HG02763 (cell line): ENCODE measurements around the gene UGT2A1.
"Not testable (repeated sequence)": the region's sequence is repeated elsewhere in the genome, so short reads cannot be mapped to it uniquely, and the experiment has no call there.

Experiments used
- ATAC-seq: cut with Tn5 transposase; IDR thresholded peaks from one replicate; pipeline ENCODE4 v1.9.1; 2021; ENCODE audit warnings: mild to moderate bottlenecking, moderate library complexity; ENCODE audit not compliant: unreplicated experiment

UGT2A1 gene

GRCh38 chr4:69653147-69653546 is at the start of gene UGT2A1:
Gene UGT2A1 (minus strand): TSS chr4:69653247. CDS start chr4:69647644, 5,603 bp downstream.
- ATAC-seq = no peak

- ATAC-seq = no peak
Observed at GRCh38 chr4:69702201-69702600, 49.2 kb upstream of the UGT2A1 start.

GRCh38 chr4:69701696-69702095 is 48.6 kb upstream of the UGT2A1 start:
- ATAC-seq = no peak

- no peak for ATAC-seq
Observed at GRCh38 chr4:69697536-69698242, 44.6 kb upstream of the UGT2A1 start.

GRCh38 chr4:69689599-69689998 is 36.6 kb upstream of the UGT2A1 start:
- ATAC-seq = no peak

GRCh38 chr4:69684804-69685203 is 31.8 kb upstream of the UGT2A1 start:
- ATAC-seq = no peak

GRCh38 chr4:69668680-69669079 is 15.6 kb upstream of the UGT2A1 start:
- ATAC-seq = peak; percentile 50

GRCh38 chr4:69664009-69664408 is 11.0 kb upstream of the UGT2A1 start:
- not testable (repeated sequence) for ATAC-seq

- not testable (repeated sequence) for ATAC-seq
Observed at GRCh38 chr4:69661130-69661803, 8.2 kb upstream of the UGT2A1 start.

GRCh38 chr4:69658133-69658532 is 5.1 kb upstream of the UGT2A1 start:
- no peak for ATAC-seq

GRCh38 chr4:69656653-69657158 is 3.7 kb upstream of the UGT2A1 start:
- ATAC-seq = no peak

- no peak for ATAC-seq
Observed at GRCh38 chr4:69650872-69651271, 2.2 kb downstream of the UGT2A1 start.

- ATAC-seq = no peak
Observed at GRCh38 chr4:69649629-69650028, 3.4 kb downstream of the UGT2A1 start.

GRCh38 chr4:69649207-69649606 is 3.8 kb downstream of the UGT2A1 start:
- ATAC-seq = no peak

- ATAC-seq = no peak
Observed at GRCh38 chr4:69642961-69643360, 10.1 kb downstream of the UGT2A1 start.

- no peak for ATAC-seq
Observed at GRCh38 chr4:69640289-69640688, 12.8 kb downstream of the UGT2A1 start.

- ATAC-seq = no peak
Observed at GRCh38 chr4:69639542-69639941, 13.5 kb downstream of the UGT2A1 start, which contains the start of gene UGT2A2. Gene UGT2A2 (minus strand): TSS chr4:69639642. CDS start chr4:69639640, 2 bp downstream.

- ATAC-seq = no peak
Observed at GRCh38 chr4:69617083-69617694, 35.9 kb downstream of the UGT2A1 start.

GRCh38 chr4:69610484-69610883 is 42.6 kb downstream of the UGT2A1 start:
- ATAC-seq = no peak

GRCh38 chr4:69601065-69601464 is 52.0 kb downstream of the UGT2A1 start:
- ATAC-seq = no peak

GRCh38 chr4:69600013-69600412 is 53.0 kb downstream of the UGT2A1 start:
- no peak for ATAC-seq

- ATAC-seq = no peak
Observed at GRCh38 chr4:69594382-69594781, 58.7 kb downstream of the UGT2A1 start.
